Chondrocyte (in vitro differentiated cells): ENCODE measurements around the gene MYO1D. TPM values are rescaled to one million over a fixed set of nuclear protein-coding genes. Genes with fewer than 3 reads are reported as not detected.

Source experiments
- DNase-seq: peaks from one replicate; pipeline ENCODE4 v3.0.0; 2021; ENCODE audit warnings: mixed read lengths, low spot score
- H3K27ac Mint-ChIP-seq: one replicate; pipeline ENCODE4 v1.8.0; 2021; ENCODE audit warnings: mild to moderate bottlenecking, moderate library complexity, mixed read lengths; ENCODE audit not compliant: unreplicated experiment
- H3K27me3 Mint-ChIP-seq: 2 replicates; pipeline ENCODE4 v1.8.0; 2021; ENCODE audit warnings: low read depth, mixed read lengths
- H3K36me3 Mint-ChIP-seq: 2 replicates; pipeline ENCODE4 v1.8.0; 2021; ENCODE audit warnings: low read depth, mixed read lengths
- H3K4me1 Mint-ChIP-seq: 2 replicates; pipeline ENCODE4 v1.8.0; 2021; ENCODE audit warnings: low read depth, mild to moderate bottlenecking, mixed read lengths
- H3K4me3 Mint-ChIP-seq: one replicate; pipeline ENCODE4 v1.8.0; 2021; ENCODE audit warnings: mild to moderate bottlenecking, moderate library complexity, mixed read lengths; ENCODE audit not compliant: unreplicated experiment
- H3K9me3 Mint-ChIP-seq: 2 replicates; pipeline ENCODE4 v1.8.0; 2021; ENCODE audit warnings: low read depth, mixed read lengths
- CTCF ChIP-seq: fragments of 200-600 bp; sonication (generic); IDR thresholded peaks from 2 replicates; pipeline ENCODE4 v1.5.0; 2021; ENCODE audit warnings: antibody characterized with exemption, mild to moderate bottlenecking, moderate library complexity
- total RNA-seq: library from RNA; stranded (reverse); gene quantifications from 3 replicates; pipeline ENCODE4 v1.2.1, GENCODE V29; 2021

Gene MYO1D
- total RNA-seq, 1 donor from 2014 or later: 107 TPM

- H3K4me1 Mint-ChIP-seq: no peaks in the 10 kb centered on the region
- no peaks in the 10 kb centered on the region for H3K27me3 Mint-ChIP-seq
- H3K27ac Mint-ChIP-seq: no peak overlapping the region
- DNase-seq: no peak
- TF ChIP-seq CTCF: no peak
- H3K36me3 Mint-ChIP-seq: no peaks in the 10 kb centered on the region
- H3K4me3 Mint-ChIP-seq: no peak overlapping the region
- peaks cover 5% of the 10 kb centered on the region for H3K9me3 Mint-ChIP-seq
Measured at GRCh38 chr17:32917842-32918241, 40.9 kb upstream of the MYO1D start.

- peaks cover 6% of the 10 kb centered on the region for H3K4me1 Mint-ChIP-seq
- no peak overlapping the region for H3K4me3 Mint-ChIP-seq
- H3K36me3 Mint-ChIP-seq: no peaks in the 10 kb centered on the region
- peaks cover 5% of the 10 kb centered on the region for H3K9me3 Mint-ChIP-seq
- H3K27ac Mint-ChIP-seq: no peak overlapping the region
- DNase-seq: no peak
- no peaks in the 10 kb centered on the region for H3K27me3 Mint-ChIP-seq
- TF ChIP-seq CTCF: no peak
Measured at GRCh38 chr17:32917081-32917480, 40.2 kb upstream of the MYO1D start.

GRCh38 chr17:32916134-32916533 lies 39.2 kb upstream of the MYO1D start:
- Mint-ChIP-seq H3K36me3 (no peaks in the 10 kb centered on the region), H3K9me3 (peaks cover 5% of the 10 kb centered on the region), H3K4me1 (peaks cover 9% of the 10 kb centered on the region), H3K4me3 (no peak overlapping the region), H3K27ac (no peak overlapping the region), H3K27me3 (no peaks in the 10 kb centered on the region)
- no peak for DNase-seq
- no peak for TF ChIP-seq CTCF

- Mint-ChIP-seq H3K4me3 (no peak overlapping the region), H3K27me3 (no peaks in the 10 kb centered on the region), H3K36me3 (no peaks in the 10 kb centered on the region), H3K9me3 (peaks cover 5% of the 10 kb centered on the region), H3K4me1 (peaks cover 9% of the 10 kb centered on the region), H3K27ac (no peak overlapping the region)
- no peak for DNase-seq
- no peak for TF ChIP-seq CTCF
Measured at GRCh38 chr17:32915245-32915644, 38.3 kb upstream of the MYO1D start.

GRCh38 chr17:32914181-32914580 lies 37.3 kb upstream of the MYO1D start:
- Mint-ChIP-seq H3K27ac (no peak overlapping the region), H3K27me3 (no peaks in the 10 kb centered on the region), H3K4me3 (no peak overlapping the region), H3K9me3 (peaks cover 5% of the 10 kb centered on the region), H3K36me3 (no peaks in the 10 kb centered on the region), H3K4me1 (peaks cover 14% of the 10 kb centered on the region)
- TF ChIP-seq CTCF: no peak
- no peak for DNase-seq
